ENCODE measurements around the gene COX19. TPM values are rescaled to one million over a fixed set of nuclear protein-coding genes. Genes with fewer than 3 reads are reported as not detected.

Gene COX19
- total RNA-seq (2022; extraction: Qiagen RNA extraction), result 5.1 to 6.8 TPM (median 5.3 TPM) in 5 replicates

DNA sequence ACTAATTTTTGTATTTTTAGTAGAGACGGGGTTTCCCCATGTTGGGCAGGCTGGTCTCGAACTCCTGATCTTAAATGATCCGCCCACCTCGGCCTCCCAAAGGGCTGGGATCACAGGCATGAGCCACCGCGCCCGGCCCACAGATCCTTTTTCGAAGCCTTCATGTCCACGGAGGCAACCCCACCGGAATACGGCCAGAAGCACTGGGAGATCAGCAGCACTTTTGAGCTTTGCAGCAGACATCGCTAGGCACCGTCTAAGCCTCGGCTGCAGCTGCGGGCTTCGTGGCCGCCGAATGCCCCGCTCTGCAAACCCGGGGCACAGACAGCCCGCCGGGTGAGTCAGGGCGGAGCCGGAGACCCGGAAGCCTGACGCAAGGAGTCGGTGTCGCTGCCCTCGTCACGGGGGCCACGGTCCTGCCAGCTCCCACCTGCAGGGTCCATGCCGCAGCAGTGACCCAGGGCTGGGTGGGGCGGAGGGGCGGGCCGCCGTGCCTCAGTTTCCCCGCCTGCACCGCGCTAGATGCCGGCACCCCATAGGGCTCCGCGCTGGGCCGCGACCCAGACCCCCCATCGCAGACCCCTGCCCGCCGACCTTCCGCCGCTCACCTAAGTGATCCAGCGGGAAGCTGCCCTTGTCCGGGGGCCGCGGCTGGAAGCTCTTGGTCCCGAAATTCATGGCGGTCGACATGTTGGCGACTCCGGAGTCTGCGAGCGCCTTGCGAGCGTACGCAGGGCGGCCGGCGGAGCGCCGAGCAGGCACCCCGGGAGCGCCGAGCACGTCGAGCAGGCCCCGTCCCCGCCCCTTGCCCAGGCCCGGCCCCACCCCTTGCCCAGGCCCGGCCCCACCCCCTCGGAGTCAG is at the start of gene COX19:
Gene COX19, minus strand, starts transcription at position 730 of the 862 bp plus-strand sequence. Its CDS starts 40 bp downstream, at position 690.

GRCh38 chr7:983004-983615 is 7.8 kb upstream of the COX19 start, which contains the start of gene CYP2W1:
TSS of gene CYP2W1 (plus strand) at chr7:983181. CDS start at chr7:983212, 31 bp downstream.

DNA sequence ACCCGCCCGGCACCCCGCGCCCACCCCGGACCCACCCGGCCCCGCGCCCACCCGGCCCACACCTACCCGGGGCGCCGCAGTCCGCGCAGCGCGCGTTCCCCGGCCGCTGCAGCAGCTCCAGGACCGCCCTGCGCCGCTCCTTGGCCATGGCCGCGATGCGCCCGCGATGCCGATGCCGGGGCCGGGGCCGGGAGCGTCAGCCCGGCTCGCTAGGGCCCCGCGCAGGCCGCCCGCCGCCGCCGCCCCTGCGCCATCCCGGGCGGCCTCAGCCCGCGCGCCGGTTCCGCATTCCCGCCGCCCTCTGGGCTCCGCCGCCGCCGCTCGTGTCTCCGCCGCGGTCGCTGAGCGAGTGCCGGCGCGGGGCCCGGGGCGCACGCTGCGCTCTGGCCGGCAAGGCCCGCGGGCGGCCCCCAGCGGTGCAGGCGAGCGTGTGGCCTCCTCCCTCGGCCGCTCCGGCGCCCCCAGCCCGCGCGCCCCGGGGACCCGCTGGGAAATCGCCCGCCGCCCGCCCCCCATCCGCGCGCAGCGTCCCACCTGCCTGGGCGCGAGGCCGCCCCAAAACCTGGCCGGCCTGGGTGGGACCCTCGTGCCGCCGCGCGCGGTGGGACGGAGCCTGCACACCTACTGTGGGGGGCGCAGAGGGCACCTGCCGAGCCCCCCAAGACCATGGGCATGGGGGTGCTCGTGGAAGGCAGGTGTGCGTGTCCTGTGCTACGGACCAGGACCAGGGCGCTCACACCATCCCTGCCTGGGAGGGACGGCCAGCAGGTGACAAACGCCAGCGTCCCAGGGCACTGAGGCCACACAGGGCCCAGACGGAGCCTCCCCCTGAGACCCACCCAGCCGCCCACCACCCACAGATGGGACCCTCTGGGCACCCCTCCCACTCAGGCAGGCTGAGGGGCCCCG is 20.8 kb downstream of the COX19 start, which contains the start of gene ADAP1:
Gene ADAP1, minus strand, starts transcription at position 351 of the 909 bp plus-strand sequence. Its CDS starts 203 bp downstream, at position 148.

Other genes starting within 250 kb of the COX19 start
- 40.9 to 53.0 TPM (median 51.8 TPM) in 5 replicates for gene DNAAF5, start 248.8 kb downstream of the COX19 start, total RNA-seq (2022; extraction: Qiagen RNA extraction)
- gene PRKAR1B, start 248.3 kb downstream of the COX19 start, total RNA-seq (2022; extraction: Qiagen RNA extraction), result 28.2 to 33.5 TPM (median 31.6 TPM) in 5 replicates
- 50.9 to 98.8 TPM (median 85.1 TPM) in 5 replicates for gene SUN1, start 143.1 kb downstream of the COX19 start, total RNA-seq (2022; extraction: Qiagen RNA extraction)
- 38.8 to 67.6 TPM (median 52.9 TPM) in 5 replicates for gene GET4, start 99.0 kb downstream of the COX19 start, total RNA-seq (2022; extraction: Qiagen RNA extraction)
- 2.2 to 4.8 TPM (median 3.9 TPM) in 5 replicates for gene ADAP1, start 20.9 kb downstream of the COX19 start, total RNA-seq (2022; extraction: Qiagen RNA extraction)
- gene CYP2W1, start 7.6 kb upstream of the COX19 start, total RNA-seq (2022; extraction: Qiagen RNA extraction), result 0.05 to 0.10 TPM in 2 of 5 replicates, not detected in the others
- 0.79 to 2.0 TPM (median 1.6 TPM) in 5 replicates for gene GPR146, start 69.0 kb upstream of the COX19 start, total RNA-seq (2022; extraction: Qiagen RNA extraction)
- 1.0 to 1.9 TPM (median 1.5 TPM) in 5 replicates for gene GPER1, start 112.6 kb upstream of the COX19 start, total RNA-seq (2022; extraction: Qiagen RNA extraction)
- gene ZFAND2A, start 184.6 kb upstream of the COX19 start, total RNA-seq (2022; extraction: Qiagen RNA extraction), result 48.5 to 52.3 TPM (median 51.0 TPM) in 5 replicates